22Rv1 (cell line): ENCODE measurements around the gene ITFG1.

Experiments
- ZFX ChIP-seq: fragments of 450-650 bp; IDR thresholded peaks from 2 replicates; pipeline ENCODE4 v1.6.1; 2017; ENCODE audit warnings: antibody characterized with exemption, borderline replicate concordance
- TF ChIP-seq, protein P1 (sequence below): fragments of 450-650 bp; IDR thresholded peaks from 2 replicates; pipeline ENCODE4 v1.5.1; 2017; ENCODE audit warnings: mild to moderate bottlenecking

DNA sequence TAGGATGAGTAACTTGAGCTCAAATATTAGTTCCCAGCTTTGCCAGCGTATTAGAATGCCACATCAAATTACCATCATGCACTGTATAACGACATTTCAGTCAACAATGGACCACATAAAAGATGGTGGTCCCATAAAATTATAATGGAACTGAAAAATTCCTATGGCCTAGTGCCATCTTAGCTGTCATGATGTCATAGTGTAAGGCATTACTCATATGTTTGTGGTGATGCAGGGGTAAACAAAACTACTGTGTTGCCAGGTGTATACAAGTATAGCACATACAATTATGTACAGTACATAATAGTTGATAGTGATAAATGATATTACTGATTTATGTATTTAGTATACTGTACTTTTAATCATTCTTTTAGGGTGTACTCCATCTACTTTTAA is 262.7 kb downstream of the ITFG1 start:
- TF ChIP-seq, protein P1, sequence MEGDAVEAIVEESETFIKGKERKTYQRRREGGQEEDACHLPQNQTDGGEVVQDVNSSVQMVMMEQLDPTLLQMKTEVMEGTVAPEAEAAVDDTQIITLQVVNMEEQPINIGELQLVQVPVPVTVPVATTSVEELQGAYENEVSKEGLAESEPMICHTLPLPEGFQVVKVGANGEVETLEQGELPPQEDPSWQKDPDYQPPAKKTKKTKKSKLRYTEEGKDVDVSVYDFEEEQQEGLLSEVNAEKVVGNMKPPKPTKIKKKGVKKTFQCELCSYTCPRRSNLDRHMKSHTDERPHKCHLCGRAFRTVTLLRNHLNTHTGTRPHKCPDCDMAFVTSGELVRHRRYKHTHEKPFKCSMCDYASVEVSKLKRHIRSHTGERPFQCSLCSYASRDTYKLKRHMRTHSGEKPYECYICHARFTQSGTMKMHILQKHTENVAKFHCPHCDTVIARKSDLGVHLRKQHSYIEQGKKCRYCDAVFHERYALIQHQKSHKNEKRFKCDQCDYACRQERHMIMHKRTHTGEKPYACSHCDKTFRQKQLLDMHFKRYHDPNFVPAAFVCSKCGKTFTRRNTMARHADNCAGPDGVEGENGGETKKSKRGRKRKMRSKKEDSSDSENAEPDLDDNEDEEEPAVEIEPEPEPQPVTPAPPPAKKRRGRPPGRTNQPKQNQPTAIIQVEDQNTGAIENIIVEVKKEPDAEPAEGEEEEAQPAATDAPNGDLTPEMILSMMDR, result no peak
- no peak for TF ChIP-seq ZFX
